HG03196 (cell line): ENCODE measurements around the gene P2RY13.

Source experiments
- ATAC-seq: cut with Tn5 transposase; IDR thresholded peaks from one replicate; pipeline ENCODE4 v1.9.1; 2021; ENCODE audit not compliant: unreplicated experiment

Gene P2RY13

GRCh38 chr3:151329363-151329762 is at the start of gene P2RY13:
TSS of gene P2RY13 (minus strand) at chr3:151329549. CDS start at chr3:151329528, 21 bp downstream.
- ATAC-seq: no peak

GRCh38 chr3:151377768-151378385 is 48.5 kb upstream of the P2RY13 start:
- ATAC-seq: no peak

GRCh38 chr3:151372063-151372820 is 42.9 kb upstream of the P2RY13 start:
- no peak for ATAC-seq

- no peak for ATAC-seq
These were observed 42.2 kb upstream of the P2RY13 start for GRCh38 chr3:151371526-151371925.

- ATAC-seq: no peak
These were observed 38.1 kb upstream of the P2RY13 start for GRCh38 chr3:151367448-151367847.

GRCh38 chr3:151366993-151367392 is 37.6 kb upstream of the P2RY13 start:
- ATAC-seq: no peak

GRCh38 chr3:151362751-151363174 is 33.4 kb upstream of the P2RY13 start:
- no peak for ATAC-seq

GRCh38 chr3:151357463-151357850 is 28.1 kb upstream of the P2RY13 start:
- no peak for ATAC-seq

- ATAC-seq: no peak
These were observed 27.6 kb upstream of the P2RY13 start for GRCh38 chr3:151356794-151357462.

GRCh38 chr3:151351648-151352047 is 22.3 kb upstream of the P2RY13 start:
- ATAC-seq: no peak

GRCh38 chr3:151351219-151351618 is 21.9 kb upstream of the P2RY13 start:
- ATAC-seq: peak; percentile 78

- no peak for ATAC-seq
These were observed 21.3 kb upstream of the P2RY13 start for GRCh38 chr3:151350656-151351055.

GRCh38 chr3:151347432-151347831 is 18.1 kb upstream of the P2RY13 start:
- ATAC-seq: no peak

- ATAC-seq: no peak
These were observed 16.9 kb upstream of the P2RY13 start for GRCh38 chr3:151346292-151346691.

- no peak for ATAC-seq
These were observed 16.5 kb upstream of the P2RY13 start for GRCh38 chr3:151345859-151346258.

GRCh38 chr3:151331696-151332095 is 2.3 kb upstream of the P2RY13 start:
- no peak for ATAC-seq

- ATAC-seq: no peak
These were observed 1.6 kb upstream of the P2RY13 start for GRCh38 chr3:151330899-151331298.

GRCh38 chr3:151330379-151330778 is 1.0 kb upstream of the P2RY13 start:
- no peak for ATAC-seq

- no peak for ATAC-seq
These were observed 902 bp downstream of the P2RY13 start for GRCh38 chr3:151328298-151328995.

GRCh38 chr3:151327571-151328198 is 1.7 kb downstream of the P2RY13 start:
- ATAC-seq: no peak

- no peak for ATAC-seq
These were observed 6.8 kb downstream of the P2RY13 start for GRCh38 chr3:151322511-151322910.
